Hepatocyte (in vitro differentiated cells): ENCODE results near the gene SLC25A33.
"Not testable (repeated sequence)": the region's sequence is repeated elsewhere in the genome, so short reads cannot be mapped to it uniquely, and the experiment has no call there.

Source experiments
- CTCF ChIP-seq: fragments of 200-600 bp; sonication (generic); IDR thresholded peaks from 2 replicates; pipeline ENCODE4 v1.5.1; 2016; ENCODE audit warnings: antibody characterized with exemption, mild to moderate bottlenecking; ENCODE audit not compliant: poor library complexity
- EZH2 ChIP-seq: fragments of 200-600 bp; sonication (generic); IDR thresholded peaks from 2 replicates; pipeline ENCODE4 v1.6.1; 2016; ENCODE audit warnings: antibody characterized with exemption, mild to moderate bottlenecking, borderline replicate concordance
- EZH2phosphoT487 ChIP-seq: fragments of 200-600 bp; sonication (generic); IDR thresholded peaks from one replicate; pipeline ENCODE4 v1.6.1; 2018; ENCODE audit warnings: antibody characterized with exemption, mild to moderate bottlenecking, low read depth, moderate library complexity; ENCODE audit not compliant: unreplicated experiment, severe bottlenecking

DNA sequence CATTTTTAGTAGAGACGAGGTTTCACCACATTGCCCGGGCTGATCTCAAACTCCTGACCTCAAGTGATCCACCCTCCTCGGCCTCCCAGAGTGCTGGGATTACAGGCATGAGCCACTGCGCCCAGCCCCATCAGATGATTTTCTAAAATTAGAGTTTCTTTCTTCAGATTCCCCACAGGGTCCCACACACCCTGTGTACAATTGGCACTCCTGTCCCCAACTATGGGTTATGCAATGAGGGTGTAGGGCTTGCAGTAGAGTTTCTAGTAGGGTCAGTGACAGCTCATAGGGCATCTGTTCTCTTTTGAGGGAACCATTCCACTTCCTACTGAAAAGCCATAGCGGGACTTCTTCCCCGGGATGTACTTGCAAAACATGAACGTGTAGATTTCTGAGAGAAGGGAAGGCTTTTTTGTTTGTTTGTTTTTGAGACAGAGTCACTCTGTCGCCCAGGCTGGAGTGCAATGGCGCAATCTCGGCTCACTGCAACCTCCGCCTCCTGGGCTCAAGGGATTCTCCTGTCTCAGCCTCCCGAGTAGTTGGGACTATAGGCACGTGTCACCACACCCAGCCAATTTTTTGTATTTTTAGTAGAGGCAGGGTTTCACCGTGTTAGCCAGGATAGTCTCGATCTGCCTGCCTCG, 31.7 kb downstream of the SLC25A33 start:
- not testable (repeated sequence) for TF ChIP-seq CTCF, EZH2, EZH2phosphoT487
